Left colon (tissue), 2 donors: ENCODE measurements around the gene MYRIP. TPM values are rescaled to one million over a fixed set of nuclear protein-coding genes. Genes with fewer than 3 reads are reported as not detected.
"Not testable (repeated sequence)": the region's sequence is repeated elsewhere in the genome, so short reads cannot be mapped to it uniquely, and the experiment has no call there.

ENCODE experiments used
- ATAC-seq: fragments of 200-7000 bp; cut with Tn5 transposase; one replicate; pipeline ENCODE4 v1.9.1; 2020; ENCODE audit warnings: mild to moderate bottlenecking, moderate library complexity
- DNase-seq, 2 donors: peaks; one replicate each; pipeline ENCODE4 v3.0.0-alpha.2; 2020
- intact Hi-C, 2 donors: fragments of 100-400 bp; cut with DNase I in 1 of 2; cut with micrococcal nuclease in 1 of 2; formaldehyde crosslinking; loops; one replicate each; pipeline versions ENCODE4 v1.11.2 to v1.14.0; 2022; cut with DNase I, micrococcal nuclease
- total RNA-seq, 2 donors: library from RNA; stranded (reverse); fragmentation: NEBNext Ultra II Directional; extraction: Animal tissue kit (Norgen Biotek cat#: 25700); gene quantifications; one replicate each; pipeline ENCODE4 v1.2.1, GENCODE V29; 2021
- donor health status: DM: no; HTN: no; CAD: no.
- donor health status: DM: yes; HTN: yes; CAD: no.

MYRIP gene
- total RNA-seq, 2 donors from 2014 or later, result 8.9 to 9.1 TPM

DNA sequence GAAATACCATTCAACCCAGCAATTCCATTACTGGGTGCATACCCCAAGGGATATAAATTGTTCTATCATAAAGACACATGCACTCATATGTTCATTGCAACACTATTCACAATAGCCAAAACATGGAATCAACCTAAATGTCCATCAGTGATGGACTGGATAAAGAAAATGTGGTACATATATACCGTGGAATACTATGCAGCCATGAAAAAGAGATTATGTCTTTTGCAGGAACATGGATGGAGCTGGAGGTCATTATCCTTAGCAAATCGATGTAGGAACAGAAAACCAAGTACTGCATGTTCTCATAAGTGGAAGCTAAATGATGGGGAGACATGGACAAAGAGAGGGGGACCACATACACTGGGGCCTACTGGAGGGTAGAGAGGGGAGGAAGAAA is 5.5 kb upstream of the MYRIP start:
- ATAC-seq (no peak), DNase-seq (no peak)
- intact Hi-C loops, result no loop called here

DNA sequence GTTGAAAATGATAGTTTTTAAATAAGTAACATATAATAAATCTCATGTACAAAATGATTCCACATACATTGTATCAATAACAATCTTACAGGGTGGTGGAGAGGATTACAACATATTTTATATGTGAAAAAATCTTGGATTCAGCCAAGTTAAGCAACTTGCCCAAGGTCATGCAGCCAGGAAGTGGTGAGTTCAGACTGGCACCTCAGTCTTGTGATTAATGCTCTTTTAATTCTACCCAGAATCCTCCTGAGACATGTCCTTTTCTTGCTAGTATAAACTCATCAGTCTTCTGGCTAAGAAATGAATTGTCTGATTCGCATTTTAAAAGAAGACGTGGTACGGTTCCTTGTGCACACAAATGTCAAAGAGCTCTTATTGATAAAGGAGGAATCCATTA is 4.5 kb upstream of the MYRIP start:
- intact Hi-C loops, result no loop called here
- ATAC-seq (no peak), DNase-seq (no peak)

DNA sequence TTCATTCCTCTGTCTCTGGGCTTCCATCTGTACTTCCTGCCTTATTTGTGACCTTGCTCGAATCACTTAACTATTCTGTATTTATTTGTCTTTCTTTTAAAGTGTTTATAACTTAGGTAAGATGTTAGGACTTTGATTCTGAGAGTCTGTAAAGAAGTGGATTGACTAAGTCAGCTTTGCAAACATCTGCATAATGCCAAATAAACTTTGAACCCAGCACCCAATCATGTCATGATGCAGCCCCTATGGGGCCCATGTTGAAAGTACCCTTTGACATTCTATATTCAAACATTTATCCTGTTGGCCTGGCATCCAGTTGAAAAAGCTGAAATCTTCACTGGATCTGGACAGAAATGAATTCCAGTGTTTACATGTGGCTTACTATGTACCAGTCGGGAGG is 3.8 kb upstream of the MYRIP start:
- DNase-seq, result no peak
- intact Hi-C loops, result no loop called here
- ATAC-seq, result peak; percentile 9

DNA sequence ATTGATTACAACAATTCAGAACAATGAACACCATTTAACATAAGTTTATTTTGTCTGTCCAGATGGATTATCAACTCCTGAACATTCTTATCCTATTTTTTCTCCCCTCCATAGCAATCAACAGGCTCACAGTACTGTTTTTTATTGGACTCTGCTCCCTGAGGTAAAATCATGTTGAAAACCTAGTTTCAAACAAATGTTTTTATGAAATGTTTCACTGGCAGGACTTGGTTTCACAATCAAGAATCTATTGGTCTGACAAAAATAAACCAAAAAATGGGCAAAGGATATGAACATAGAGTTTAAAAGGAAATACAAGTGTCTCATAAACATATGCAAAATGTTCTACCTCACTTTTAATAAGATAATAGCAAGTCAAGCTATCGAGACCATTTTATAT is 2.6 kb upstream of the MYRIP start:
- ATAC-seq (no peak), DNase-seq (no peak)
- intact Hi-C loops, result no loop called here

DNA sequence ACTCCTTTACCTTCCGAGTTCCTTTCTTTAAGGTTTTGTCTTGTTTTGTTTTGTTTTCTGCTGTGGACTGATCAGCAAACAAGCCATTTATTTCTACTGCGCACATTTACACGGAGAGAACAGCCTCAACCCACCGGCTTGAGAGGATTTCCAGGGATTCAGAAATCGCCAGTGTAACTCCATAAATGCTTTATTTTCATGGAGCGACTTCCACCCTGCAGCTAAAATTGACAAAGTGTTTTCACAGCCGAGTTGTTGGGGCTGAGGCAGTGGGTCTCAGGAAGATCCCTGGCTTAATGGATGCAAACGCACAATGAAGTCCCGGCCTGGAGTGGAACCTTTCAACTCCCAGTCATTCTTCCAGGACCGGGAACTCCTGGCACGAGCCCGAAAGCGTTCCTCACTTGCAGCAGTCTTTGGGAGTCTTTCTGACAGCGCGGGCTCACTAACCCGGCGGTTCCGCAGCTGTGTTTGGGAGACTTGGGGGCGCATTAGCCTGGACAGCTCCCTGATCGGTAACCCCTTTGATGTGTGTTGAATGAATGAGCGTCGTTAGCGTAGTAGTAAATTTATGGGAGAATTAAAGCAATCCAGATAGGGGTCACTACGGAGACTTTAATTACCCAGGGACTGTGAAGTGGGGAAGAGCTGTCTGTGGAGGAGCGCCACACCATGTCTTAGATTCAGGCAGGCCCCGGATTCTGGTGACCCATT is 785 bp upstream of the MYRIP start:
- ATAC-seq (peak; percentile 5), DNase-seq (peak in 1 of 2 donors; percentile 23)
- intact Hi-C loops, result no loop called here

GRCh38 chr3:39809995-39810595 is 686 bp downstream of the MYRIP start:
- ATAC-seq, result peak; percentile 16
- peak in 1 of 2 donors; percentile 23 for DNase-seq
- intact Hi-C loops, result no loop called here

DNA sequence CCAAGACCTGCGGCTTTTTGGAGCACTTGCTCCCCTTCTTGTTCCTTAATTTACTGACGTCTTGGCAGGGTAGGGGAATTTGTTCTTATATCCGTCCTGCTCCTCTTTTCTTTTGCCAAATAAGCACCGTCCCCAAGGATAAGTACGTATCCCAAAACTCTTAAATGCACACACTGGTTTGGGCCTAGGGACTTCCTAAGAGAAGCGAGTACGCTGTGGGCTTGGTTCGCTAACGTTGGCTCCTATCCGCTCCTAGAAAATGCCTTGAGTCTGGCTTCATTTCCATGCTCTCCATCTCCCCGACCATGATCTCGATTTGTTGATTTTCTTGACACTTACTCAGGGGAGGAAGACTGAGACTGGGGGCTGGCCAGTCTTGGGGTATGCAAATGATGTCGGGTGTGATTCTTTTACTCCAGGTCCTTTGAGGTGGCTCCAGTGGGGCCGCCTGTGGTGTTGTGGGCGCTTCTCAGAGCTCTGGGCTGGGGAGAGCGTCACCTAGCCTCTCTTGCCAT is 1.3 kb downstream of the MYRIP start:
- intact Hi-C loops, result no loop called here
- DNase-seq (no peak), ATAC-seq (no peak)

DNA sequence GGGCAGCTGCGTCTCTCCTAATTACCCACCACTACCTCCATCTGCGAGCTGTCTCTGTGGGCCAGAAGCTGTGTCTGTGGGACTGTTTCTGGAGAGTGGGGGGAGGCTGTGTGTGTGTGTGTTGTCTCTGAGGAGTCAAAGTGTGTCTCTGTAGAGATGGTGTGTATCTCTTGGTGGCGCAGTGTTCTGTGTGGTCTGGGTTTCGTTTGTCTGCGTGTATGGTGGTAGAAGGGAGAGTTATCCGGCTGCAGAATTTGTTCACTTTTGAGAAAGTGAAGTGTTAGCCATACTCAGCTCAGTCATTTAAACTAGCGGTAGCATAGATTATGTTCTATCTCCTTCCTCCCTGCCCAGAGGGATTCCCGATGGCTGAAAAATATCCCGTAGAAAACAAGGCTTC is 2.2 kb downstream of the MYRIP start:
- intact Hi-C loops, result no loop called here
- no peak for ATAC-seq
- no peak for DNase-seq

- DNase-seq, result peak in 1 of 2 donors; percentile 62
- intact Hi-C loops, result no loop called here
Observed at GRCh38 chr3:39812537-39812936, 3.1 kb downstream of the MYRIP start.

DNA sequence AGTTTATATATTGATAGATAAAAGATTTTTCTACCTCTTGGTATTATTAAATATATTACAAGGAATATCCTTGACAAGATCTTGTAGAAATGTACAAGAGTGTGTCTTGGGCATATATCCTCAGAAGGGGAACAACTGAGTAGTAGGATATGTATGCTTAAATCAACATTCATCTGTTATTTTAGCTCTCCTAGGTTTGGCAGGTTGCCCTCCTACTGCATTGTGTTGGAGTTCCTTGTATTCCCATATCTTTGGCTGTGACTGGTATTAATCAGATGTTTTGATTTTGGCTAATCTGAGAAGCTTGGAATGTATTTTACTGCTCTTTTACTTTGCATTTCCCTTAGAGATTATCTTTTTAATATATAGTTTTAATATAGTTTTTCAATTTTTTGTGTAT is 4.6 kb downstream of the MYRIP start:
- no peak for DNase-seq
- intact Hi-C loops, result no loop called here
- ATAC-seq, result no peak

More at GRCh38 chr3:39812537-39812936, 3.1 kb downstream of the MYRIP start:
- no peak for ATAC-seq

- intact Hi-C loops, result no loop called here
- no peak for ATAC-seq
- no peak for DNase-seq
Observed at GRCh38 chr3:39819899-39820298, 10.5 kb downstream of the MYRIP start.

GRCh38 chr3:39833764-39834163 is 24.4 kb downstream of the MYRIP start:
- intact Hi-C loops, ATAC-seq, DNase-seq: not testable (repeated sequence)

GRCh38 chr3:39839484-39839883 is 30.1 kb downstream of the MYRIP start:
- no peak for DNase-seq
- peak; percentile 53 for ATAC-seq
- intact Hi-C loops, result no loop called here

- intact Hi-C loops, result no loop called here
- ATAC-seq (no peak), DNase-seq (no peak)
Observed at GRCh38 chr3:39843440-39843839, 34.0 kb downstream of the MYRIP start.

- ATAC-seq (no peak), DNase-seq (no peak)
- intact Hi-C loops, result no loop called here
Observed at GRCh38 chr3:39848365-39848764, 39.0 kb downstream of the MYRIP start.

GRCh38 chr3:39849992-39850715 is 40.7 kb downstream of the MYRIP start:
- ATAC-seq (peak; percentile 83), DNase-seq (no peak)
- intact Hi-C loops, result no loop called here

- ATAC-seq, result peak; percentile 90
- no peak for DNase-seq
- intact Hi-C loops, result no loop called here
Observed at GRCh38 chr3:39850716-39851032, 41.3 kb downstream of the MYRIP start.

DNA sequence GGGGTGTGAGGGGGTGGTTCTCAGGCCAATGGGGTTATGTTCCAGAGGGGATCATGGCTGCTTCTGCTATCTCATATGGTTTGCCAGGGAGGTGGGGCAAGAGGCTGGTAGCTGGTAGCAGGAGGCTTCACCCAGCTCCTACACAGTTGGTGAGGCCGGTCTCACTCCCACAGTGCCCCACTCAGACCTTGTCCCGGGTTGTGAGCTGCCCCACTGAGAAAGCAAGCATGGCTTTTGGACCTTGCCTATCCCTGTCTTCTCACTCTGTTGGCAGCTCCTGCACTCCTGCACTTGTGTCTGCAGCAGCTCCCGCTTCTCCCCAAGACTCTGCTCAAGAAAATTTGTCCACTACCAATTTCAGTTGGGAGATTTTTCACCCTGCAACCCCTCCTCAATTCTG is 46.1 kb downstream of the MYRIP start:
- DNase-seq, result no peak
- intact Hi-C loops, result no loop called here

GRCh38 chr3:39869890-39870289 is 60.5 kb downstream of the MYRIP start:
- intact Hi-C loops, result no loop called here
- ATAC-seq (no peak), DNase-seq (no peak)

More for the DNA sequence above, 46.1 kb downstream of the MYRIP start:
- no peak for ATAC-seq

DNA sequence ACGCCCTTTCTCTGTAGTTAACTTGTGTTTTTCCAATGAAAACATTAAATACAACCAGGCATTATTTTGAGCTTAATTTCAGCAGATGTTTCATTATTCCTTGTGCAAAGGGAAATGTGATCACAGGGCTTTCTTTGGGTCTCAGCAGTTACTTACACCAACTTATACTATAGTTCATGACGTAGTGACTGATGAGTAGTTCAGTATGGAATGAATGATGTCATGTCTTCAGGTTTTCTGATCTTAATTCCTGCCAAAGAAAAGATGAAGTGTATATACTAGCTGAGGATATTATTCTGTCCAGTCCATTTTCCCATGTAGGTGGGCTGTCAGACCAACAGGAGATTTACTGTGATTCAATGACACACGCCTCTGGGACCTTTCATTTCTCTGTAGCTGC is 61.3 kb downstream of the MYRIP start:
- DNase-seq (no peak), ATAC-seq (no peak)
- intact Hi-C loops, result no loop called here
